ENCODE measurements around the gene BCAS1.

The BCAS1 gene

GRCh38 chr20:53960579-53961272, 109.7 kb downstream of the BCAS1 start:
- no peak for DNase-seq
- in situ Hi-C loops (cut with HindIII; ENCODE audit: low pct_ligation_motif_present, low pct_unique_long_range_greater_than_20kb, low sequenced_read_pairs) = no loop called here

GRCh38 chr20:53959911-53960578, 110.3 kb downstream of the BCAS1 start:
- in situ Hi-C loops (cut with HindIII; ENCODE audit: low pct_ligation_motif_present, low pct_unique_long_range_greater_than_20kb, low sequenced_read_pairs) = no loop called here
- no peak for DNase-seq

- no peak for DNase-seq
- in situ Hi-C loops (cut with HindIII; ENCODE audit: low pct_ligation_motif_present, low pct_unique_long_range_greater_than_20kb, low sequenced_read_pairs) = no loop called here
Observed at GRCh38 chr20:53958260-53958659, 112.1 kb downstream of the BCAS1 start.

- DNase-seq = no peak
- in situ Hi-C loops (cut with HindIII; ENCODE audit: low pct_ligation_motif_present, low pct_unique_long_range_greater_than_20kb, low sequenced_read_pairs) = no loop called here
Observed at GRCh38 chr20:53957451-53958172, 112.8 kb downstream of the BCAS1 start.

GRCh38 chr20:53956013-53956715, 114.2 kb downstream of the BCAS1 start:
- DNase-seq = no peak
- in situ Hi-C loops (cut with HindIII; ENCODE audit: low pct_ligation_motif_present, low pct_unique_long_range_greater_than_20kb, low sequenced_read_pairs) = no loop called here

- in situ Hi-C loops (cut with HindIII; ENCODE audit: low pct_ligation_motif_present, low pct_unique_long_range_greater_than_20kb, low sequenced_read_pairs) = no loop called here
- DNase-seq = no peak
Observed at GRCh38 chr20:53954723-53955658, 115.4 kb downstream of the BCAS1 start.

GRCh38 chr20:53952528-53953096, 117.8 kb downstream of the BCAS1 start:
- no peak for DNase-seq
- in situ Hi-C loops (cut with HindIII; ENCODE audit: low pct_ligation_motif_present, low pct_unique_long_range_greater_than_20kb, low sequenced_read_pairs) = no loop called here

GRCh38 chr20:53950578-53950977, 119.8 kb downstream of the BCAS1 start:
- in situ Hi-C loops (cut with HindIII; ENCODE audit: low pct_ligation_motif_present, low pct_unique_long_range_greater_than_20kb, low sequenced_read_pairs) = no loop called here
- no peak for DNase-seq

- no peak for DNase-seq
- in situ Hi-C loops (cut with HindIII; ENCODE audit: low pct_ligation_motif_present, low pct_unique_long_range_greater_than_20kb, low sequenced_read_pairs) = no loop called here
Observed at GRCh38 chr20:53950031-53950430, 120.4 kb downstream of the BCAS1 start.

- in situ Hi-C loops (cut with HindIII; ENCODE audit: low pct_ligation_motif_present, low pct_unique_long_range_greater_than_20kb, low sequenced_read_pairs) = no loop called here
- no peak for DNase-seq
Observed at GRCh38 chr20:53949319-53949839, 121.0 kb downstream of the BCAS1 start.

- in situ Hi-C loops (cut with HindIII; ENCODE audit: low pct_ligation_motif_present, low pct_unique_long_range_greater_than_20kb, low sequenced_read_pairs) = no loop called here
- no peak for DNase-seq
Observed at GRCh38 chr20:53948383-53949318, 121.7 kb downstream of the BCAS1 start.

GRCh38 chr20:53947501-53948195, 122.7 kb downstream of the BCAS1 start:
- in situ Hi-C loops (cut with HindIII; ENCODE audit: low pct_ligation_motif_present, low pct_unique_long_range_greater_than_20kb, low sequenced_read_pairs) = no loop called here
- DNase-seq = no peak

GRCh38 chr20:53946106-53946505, 124.3 kb downstream of the BCAS1 start:
- no peak for DNase-seq
- in situ Hi-C loops (cut with HindIII; ENCODE audit: low pct_ligation_motif_present, low pct_unique_long_range_greater_than_20kb, low sequenced_read_pairs) = no loop called here

GRCh38 chr20:53945478-53945877, 124.9 kb downstream of the BCAS1 start:
- in situ Hi-C loops (cut with HindIII; ENCODE audit: low pct_ligation_motif_present, low pct_unique_long_range_greater_than_20kb, low sequenced_read_pairs) = no loop called here
- no peak for DNase-seq

- DNase-seq = no peak
- in situ Hi-C loops (cut with HindIII; ENCODE audit: low pct_ligation_motif_present, low pct_unique_long_range_greater_than_20kb, low sequenced_read_pairs) = no loop called here
Observed at GRCh38 chr20:53944796-53945195, 125.6 kb downstream of the BCAS1 start.

Measured in ACHN (cell line).